ENCODE data around the gene KIF5A. TPM values are rescaled to one million over a fixed set of nuclear protein-coding genes. Genes with fewer than 3 reads are reported as not detected.
"Not testable (repeated sequence)": the region's sequence is repeated elsewhere in the genome, so short reads cannot be mapped to it uniquely, and the experiment has no call there.

KIF5A gene
- total RNA-seq: 1 to 10 TPM; 1.2 to 1.3 TPM

GRCh38 chr12:57549909-57550640 lies at the start of gene KIF5A:
Gene KIF5A (plus strand): TSS chr12:57550044. CDS start chr12:57550272, 228 bp downstream.
- Mint-ChIP-seq H3K4me1 (ENCODE audit: low read depth) (peaks cover 31% of the 10 kb centered on the region), H3K27me3 (peaks cover 4% of the 10 kb centered on the region), H3K9me3 (no peaks in the 10 kb centered on the region), H3K36me3 (ENCODE audit: low read depth) (peaks cover 6% of the 10 kb centered on the region), H3K27ac (no peak within 1 kb of the TSS), H3K4me3 (peak within 1 kb of the TSS; percentile 75)
- intact Hi-C loops (cut with micrococcal nuclease): no loop called here
- TF ChIP-seq CTCF (IDR thresholded peaks at IDR 0.05): no peak
- ChIA-PET POLR2A (no interaction called here), CTCF (no interaction called here)
- DNase-seq (peak; percentile 72), ATAC-seq (peak; percentile 62)

GRCh38 chr12:57500213-57500612 lies 49.6 kb upstream of the KIF5A start:
- DNase-seq: no peak
- H3K27me3 Mint-ChIP-seq: no peaks in the 10 kb centered on the region
- ChIA-PET POLR2A (interaction anchor here (1.4 kb wide), 1 partner anchor 10 kb away, joined by 5 read pairs; no protein-coding TSS in a partner anchor), CTCF (no interaction called here)
- H3K9me3 Mint-ChIP-seq: peaks cover 2% of the 10 kb centered on the region
- ATAC-seq: no peak
- intact Hi-C loops (cut with micrococcal nuclease): no loop called here
- TF ChIP-seq CTCF (IDR thresholded peaks at IDR 0.05): no peak
- H3K36me3 Mint-ChIP-seq (ENCODE audit: low read depth): peaks cover 74% of the 10 kb centered on the region
- peaks cover 5% of the 10 kb centered on the region for H3K4me1 Mint-ChIP-seq (ENCODE audit: low read depth)
- H3K4me3 Mint-ChIP-seq: no peak overlapping the region
- H3K27ac Mint-ChIP-seq: no peak overlapping the region

- not testable (repeated sequence) for DNase-seq
Observed at GRCh38 chr12:57502311-57502969, 47.4 kb upstream of the KIF5A start.

GRCh38 chr12:57506541-57506940 lies 43.3 kb upstream of the KIF5A start:
- ATAC-seq; H3K27ac Mint-ChIP-seq; H3K27me3 Mint-ChIP-seq; H3K4me1 Mint-ChIP-seq (ENCODE audit: low read depth); H3K9me3 Mint-ChIP-seq; H3K4me3 Mint-ChIP-seq; intact Hi-C loops (cut with micrococcal nuclease); DNase-seq; CTCF ChIA-PET: not testable (repeated sequence)
- POLR2A ChIA-PET: interaction anchor here (1.0 to 1.1 kb wide), 2 partner anchors 9 to 19 kb away, joined by 4 to 5 read pairs; partner anchors contain the start of gene MARS1
- peaks cover 48% of the 10 kb centered on the region for H3K36me3 Mint-ChIP-seq (ENCODE audit: low read depth)

More at GRCh38 chr12:57502311-57502969, 47.4 kb upstream of the KIF5A start:
- H3K27me3 Mint-ChIP-seq; ATAC-seq; H3K4me1 Mint-ChIP-seq (ENCODE audit: low read depth); H3K4me3 Mint-ChIP-seq; intact Hi-C loops (cut with micrococcal nuclease); H3K9me3 Mint-ChIP-seq: not testable (repeated sequence)
- H3K27ac Mint-ChIP-seq: peak overlapping the region; percentile 24
- POLR2A ChIA-PET: interaction anchor here (0.9 to 3.4 kb wide), 3 partner anchors 12 to 44 kb away, joined by 3 to 26 read pairs (median 4); partner anchors contain the start of gene DCTN2
- CTCF ChIA-PET: interaction anchor here (1.4 kb wide), 1 partner anchor 81 kb away, joined by 5 read pairs; no protein-coding TSS in a partner anchor
- H3K36me3 Mint-ChIP-seq (ENCODE audit: low read depth): peaks cover 66% of the 10 kb centered on the region

- ATAC-seq; DNase-seq; H3K9me3 Mint-ChIP-seq; POLR2A ChIA-PET; H3K27me3 Mint-ChIP-seq; CTCF ChIA-PET; intact Hi-C loops (cut with micrococcal nuclease); H3K4me1 Mint-ChIP-seq (ENCODE audit: low read depth); H3K27ac Mint-ChIP-seq; H3K4me3 Mint-ChIP-seq: not testable (repeated sequence)
- H3K36me3 Mint-ChIP-seq (ENCODE audit: low read depth): peaks cover 52% of the 10 kb centered on the region
Observed at GRCh38 chr12:57507796-57508195, 42.0 kb upstream of the KIF5A start.

- Mint-ChIP-seq H3K9me3 (no peaks in the 10 kb centered on the region), H3K4me3 (no peak overlapping the region), H3K36me3 (ENCODE audit: low read depth) (peaks cover 57% of the 10 kb centered on the region), H3K27me3 (no peaks in the 10 kb centered on the region), H3K4me1 (ENCODE audit: low read depth) (peaks cover 7% of the 10 kb centered on the region), H3K27ac (no peak overlapping the region)
- no peak for TF ChIP-seq CTCF (IDR thresholded peaks at IDR 0.05)
- ATAC-seq (no peak), DNase-seq (no peak)
- ChIA-PET POLR2A (interaction anchor here (1.0 to 1.4 kb wide), 2 partner anchors 35 to 39 kb away, joined by 3 to 4 read pairs; no protein-coding TSS in a partner anchor), CTCF (interaction anchor here (0.6 kb wide), 1 partner anchor 20 kb away, joined by 3 read pairs; no protein-coding TSS in a partner anchor)
- intact Hi-C loops (cut with micrococcal nuclease): no loop called here
Observed at GRCh38 chr12:57511161-57511560, 38.7 kb upstream of the KIF5A start.

Measured in activated CD8-positive, alpha-beta T cell treated with anti-CD3 and anti-CD28 coated beads for 36 hours (primary cell).